Activated T-cell treated with anti-CD3 and anti-CD28 coated beads, Interleukin-2, amount 50 U/mL, for 72 hours (primary cell): Measurements from ENCODE around the gene PTH2R. TPM values are rescaled to one million over a fixed set of nuclear protein-coding genes. Genes with fewer than 3 reads are reported as not detected.
"Not testable (repeated sequence)": the region's sequence is repeated elsewhere in the genome, so short reads cannot be mapped to it uniquely, and the experiment has no call there.

Source experiments
- ATAC-seq, 2 donors: fragments of 150-1000 bp; cut with Tn5 transposase; replicated peaks in 1 of 2; 2 replicates each; pipeline ENCODE4 v1.10.0; 2021; ENCODE audit warnings: moderate library complexity in 2 of 2, mild to moderate bottlenecking in 1 of 2
- DNase-seq, 2 donors: peaks; one replicate each; pipeline ENCODE4 v3.0.0; 2021 to 2022; ENCODE audit warnings: mixed read lengths in 1 of 2
- H3K27ac Mint-ChIP-seq: one replicate; pipeline ENCODE4 v1.8.0; 2022; ENCODE audit warnings: mild to moderate bottlenecking, moderate library complexity, mixed read lengths
- H3K27me3 Mint-ChIP-seq: one replicate; pipeline ENCODE4 v1.8.0; 2022; ENCODE audit warnings: low read depth, mixed read lengths
- H3K36me3 Mint-ChIP-seq, 2 donors: one replicate each; pipeline ENCODE4 v1.8.0; 2022; ENCODE audit warnings: mixed read lengths in 2 of 2, mild to moderate bottlenecking in 1 of 2; ENCODE audit not compliant: insufficient read depth in 2 of 2
- H3K4me1 Mint-ChIP-seq: one replicate; pipeline ENCODE4 v1.8.0; 2022; ENCODE audit warnings: low read depth, mixed read lengths
- H3K4me3 Mint-ChIP-seq, 2 donors: one replicate each; pipeline ENCODE4 v1.8.0; 2022; ENCODE audit warnings: mild to moderate bottlenecking in 2 of 2, mixed read lengths in 2 of 2, moderate library complexity in 2 of 2
- H3K9me3 Mint-ChIP-seq, 2 donors: one replicate each; pipeline ENCODE4 v1.8.0; 2022; ENCODE audit warnings: mixed read lengths in 2 of 2
- total RNA-seq, 2 donors: library from RNA; stranded (reverse); gene quantifications; one replicate each; pipeline ENCODE4 v1.2.3, GENCODE V29; 2022

PTH2R gene
- total RNA-seq, 2 donors from 2014 or later, result 0.12 to 0.28 TPM

- Mint-ChIP-seq H3K4me1 (peaks cover 4% of the 10 kb centered on the region), H3K36me3 (no peaks in the 10 kb centered on the region), H3K27me3 (peaks cover 12% of the 10 kb centered on the region), H3K4me3 (no peak overlapping the region), H3K27ac (no peak overlapping the region), H3K9me3 (no peaks in the 10 kb centered on the region)
- ATAC-seq, result peak in 1 of 2 donors; percentile 36
- no peak for DNase-seq
These were observed 35.0 kb upstream of the PTH2R start for GRCh38 chr2:208371634-208371935.

- DNase-seq (peak; percentile 10 to 15), ATAC-seq (no peak)
- H3K4me1 Mint-ChIP-seq, result no peaks in the 10 kb centered on the region
- no peaks in the 10 kb centered on the region for H3K36me3 Mint-ChIP-seq
- H3K27me3 Mint-ChIP-seq, result peaks cover under 1% of the 10 kb centered on the region
- no peak overlapping the region for H3K4me3 Mint-ChIP-seq
- no peaks in the 10 kb centered on the region for H3K9me3 Mint-ChIP-seq
- no peak overlapping the region for H3K27ac Mint-ChIP-seq
These were observed 33.0 kb upstream of the PTH2R start for GRCh38 chr2:208373460-208374089.

DNA sequence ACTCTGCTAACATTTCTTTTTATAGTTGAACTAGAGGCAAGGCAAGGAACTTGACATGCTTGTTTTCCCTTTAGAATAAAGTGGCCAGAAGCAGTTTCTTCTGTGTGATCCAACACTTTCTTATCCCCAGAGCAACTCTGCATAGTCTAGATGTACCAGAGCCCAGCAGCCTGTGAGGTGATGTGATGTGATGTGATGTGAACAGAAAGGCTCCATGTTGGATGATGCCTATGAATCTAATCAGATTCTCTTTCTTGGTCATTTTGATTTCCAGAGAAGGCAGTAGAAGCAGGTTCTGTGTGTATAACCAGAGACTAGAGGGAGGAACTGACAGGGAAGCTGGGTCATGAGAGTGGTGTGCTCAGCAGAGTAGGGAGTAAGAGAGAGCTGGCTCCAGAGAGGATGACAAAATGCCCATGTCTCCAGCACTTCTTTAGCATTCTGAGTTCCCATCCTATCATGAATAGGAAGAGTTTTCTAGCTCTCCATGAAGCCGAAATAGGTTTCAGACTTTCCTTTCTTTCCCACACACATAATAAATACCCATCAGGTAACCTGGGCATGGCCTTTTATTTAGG lies 31.0 kb upstream of the PTH2R start:
- H3K4me3 Mint-ChIP-seq, result no peak overlapping the region
- ATAC-seq (no peak), DNase-seq (no peak)
- H3K4me1 Mint-ChIP-seq, result no peaks in the 10 kb centered on the region
- no peaks in the 10 kb centered on the region for H3K9me3 Mint-ChIP-seq
- H3K27me3 Mint-ChIP-seq, result no peaks in the 10 kb centered on the region
- no peak overlapping the region for H3K27ac Mint-ChIP-seq
- H3K36me3 Mint-ChIP-seq, result no peaks in the 10 kb centered on the region

DNA sequence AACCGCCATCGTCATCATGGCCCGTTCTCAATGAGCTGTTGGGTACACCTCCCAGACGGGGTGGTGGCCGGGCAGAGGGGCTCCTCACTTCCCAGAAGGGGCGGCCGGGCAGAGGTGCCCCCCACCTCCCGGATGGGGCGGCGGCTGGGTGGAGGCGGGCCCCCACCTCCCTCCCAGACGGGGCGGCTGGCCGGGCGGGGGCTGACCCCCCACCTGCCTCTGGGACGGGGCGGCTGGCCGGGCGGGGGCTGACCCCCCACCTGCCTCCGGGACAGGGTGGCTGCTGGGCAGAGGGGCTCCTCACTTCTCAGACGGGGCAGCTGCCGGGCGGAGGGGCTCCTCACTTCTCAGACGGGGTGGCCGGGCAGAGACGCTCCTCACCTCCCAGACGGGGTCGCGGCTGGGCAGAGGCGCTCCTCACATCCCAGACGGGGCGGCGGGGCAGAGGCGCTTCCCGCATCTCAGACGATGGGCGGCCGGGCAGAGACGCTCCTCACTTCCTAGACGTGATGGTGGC lies 29.2 kb upstream of the PTH2R start:
- not testable (repeated sequence) for H3K36me3 Mint-ChIP-seq, H3K9me3 Mint-ChIP-seq

GRCh38 chr2:208379192-208379591 lies 27.4 kb upstream of the PTH2R start:
- H3K27ac Mint-ChIP-seq, result no peak overlapping the region
- H3K9me3 Mint-ChIP-seq, result no peaks in the 10 kb centered on the region
- no peak overlapping the region for H3K4me3 Mint-ChIP-seq
- peaks cover 26% of the 10 kb centered on the region for H3K27me3 Mint-ChIP-seq
- H3K36me3 Mint-ChIP-seq, result no peaks in the 10 kb centered on the region
- DNase-seq, result no peak
- ATAC-seq, result no peak
- no peaks in the 10 kb centered on the region for H3K4me1 Mint-ChIP-seq

More for the DNA sequence above, 29.2 kb upstream of the PTH2R start:
- not testable (repeated sequence) for H3K27ac Mint-ChIP-seq, DNase-seq, H3K4me3 Mint-ChIP-seq, H3K4me1 Mint-ChIP-seq, ATAC-seq
- peaks cover 10% of the 10 kb centered on the region for H3K27me3 Mint-ChIP-seq

DNA sequence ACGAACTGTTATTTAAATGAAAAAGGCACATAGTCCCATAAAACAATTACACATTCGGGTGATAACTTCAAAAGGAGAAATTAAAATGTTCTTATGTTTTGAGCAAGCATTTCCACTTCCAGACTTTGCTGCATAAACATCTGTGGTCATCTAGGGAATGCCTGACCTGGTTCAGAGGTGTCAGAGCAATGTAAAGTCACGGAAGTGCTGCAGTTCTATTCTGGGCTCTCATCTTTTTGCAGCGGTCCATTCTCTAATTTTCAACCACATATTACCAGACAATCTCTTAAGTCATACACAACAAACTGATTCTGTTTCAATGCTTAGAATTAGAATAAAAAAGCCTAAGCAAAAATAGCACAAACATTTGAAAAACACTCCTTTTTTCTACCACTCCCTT lies 22.0 kb upstream of the PTH2R start:
- no peak overlapping the region for H3K4me3 Mint-ChIP-seq
- ATAC-seq (no peak), DNase-seq (no peak)
- no peaks in the 10 kb centered on the region for H3K9me3 Mint-ChIP-seq
- H3K36me3 Mint-ChIP-seq, result no peaks in the 10 kb centered on the region
- peaks cover 39% of the 10 kb centered on the region for H3K27me3 Mint-ChIP-seq
- no peak overlapping the region for H3K27ac Mint-ChIP-seq
- no peaks in the 10 kb centered on the region for H3K4me1 Mint-ChIP-seq

DNA sequence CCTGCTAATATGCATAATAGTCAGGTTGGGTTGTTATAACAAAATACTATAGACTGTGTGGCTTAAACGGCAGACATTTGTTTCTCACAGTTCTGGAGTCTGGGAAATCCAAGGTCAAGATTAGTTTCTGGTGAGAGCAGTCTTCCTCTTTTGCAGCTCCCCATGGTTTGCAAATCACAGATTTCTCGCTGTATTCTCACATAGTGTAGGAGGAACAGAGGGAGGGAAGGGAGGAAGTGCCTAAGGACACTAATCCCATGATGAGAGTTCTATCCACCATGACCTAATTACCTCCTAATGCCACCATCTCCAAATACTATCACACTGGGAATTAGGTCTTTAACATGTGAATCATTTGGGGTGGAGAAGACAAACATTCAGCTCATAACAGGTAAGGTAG lies 20.1 kb upstream of the PTH2R start:
- H3K9me3 Mint-ChIP-seq, result no peaks in the 10 kb centered on the region
- ATAC-seq, result no peak

DNA sequence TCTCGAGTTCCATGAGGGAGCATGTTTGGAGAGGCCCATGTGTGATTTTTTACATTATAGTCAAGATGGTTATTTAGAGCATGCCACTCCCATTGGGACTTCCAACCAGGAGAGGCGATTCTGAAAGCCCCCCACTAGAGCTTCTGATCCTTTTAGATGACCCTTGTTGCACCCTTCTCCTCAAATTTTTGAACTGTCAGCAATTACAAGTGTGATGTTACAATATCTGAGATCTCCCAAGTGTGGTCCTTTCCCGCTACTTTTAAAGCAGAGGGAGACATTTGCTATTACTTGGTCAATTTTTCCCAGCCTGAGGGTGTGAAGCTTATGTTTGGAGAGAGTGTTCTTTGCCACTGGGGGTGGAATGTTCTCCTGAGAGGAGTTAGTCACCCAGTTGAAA lies 16.7 kb upstream of the PTH2R start:
- DNase-seq (no peak), ATAC-seq (no peak)
- Mint-ChIP-seq H3K27me3 (peaks cover 12% of the 10 kb centered on the region), H3K4me3 (no peak overlapping the region), H3K36me3 (peaks cover 3 to 4% of the 10 kb centered on the region in 2 donors), H3K4me1 (no peaks in the 10 kb centered on the region), H3K9me3 (peaks cover 5 to 7% of the 10 kb centered on the region in 2 donors), H3K27ac (no peak overlapping the region)

More for the DNA sequence above, 20.1 kb upstream of the PTH2R start:
- Mint-ChIP-seq H3K36me3 (no peaks in the 10 kb centered on the region), H3K4me3 (no peak overlapping the region), H3K27me3 (peaks cover 37% of the 10 kb centered on the region), H3K27ac (no peak overlapping the region), H3K4me1 (no peaks in the 10 kb centered on the region)
- DNase-seq, result no peak

DNA sequence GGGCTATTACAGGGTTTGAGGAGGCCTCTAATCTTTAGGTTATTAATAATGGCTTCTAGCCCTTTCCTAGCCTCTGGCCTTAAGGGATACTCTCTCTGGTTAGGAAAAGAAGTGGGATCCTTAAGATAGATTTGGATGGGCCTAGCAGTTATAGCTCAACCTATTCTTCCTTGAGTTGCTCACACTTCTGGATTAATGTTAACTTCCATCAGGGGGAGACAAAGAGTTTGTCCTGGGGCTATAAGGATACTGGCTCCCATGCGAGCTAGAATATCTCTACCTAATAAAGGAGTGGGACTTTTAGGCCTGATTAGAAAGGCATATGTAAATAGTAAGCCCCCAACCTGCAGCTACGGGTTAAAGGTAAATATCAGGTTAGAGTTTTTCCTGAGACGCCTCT lies 14.3 kb upstream of the PTH2R start:
- Mint-ChIP-seq H3K4me3 (no peak overlapping the region), H3K27ac (no peak overlapping the region), H3K36me3 (peaks cover 7 to 8% of the 10 kb centered on the region in 2 donors), H3K4me1 (no peaks in the 10 kb centered on the region), H3K9me3 (peaks cover 5 to 7% of the 10 kb centered on the region in 2 donors), H3K27me3 (peaks cover 7% of the 10 kb centered on the region)
- no peak for DNase-seq
- ATAC-seq, result no peak

GRCh38 chr2:208396796-208397195 lies 9.8 kb upstream of the PTH2R start:
- DNase-seq, H3K27ac Mint-ChIP-seq, H3K4me1 Mint-ChIP-seq, H3K4me3 Mint-ChIP-seq, ATAC-seq, H3K9me3 Mint-ChIP-seq, H3K36me3 Mint-ChIP-seq: not testable (repeated sequence)
- peaks cover 21% of the 10 kb centered on the region for H3K27me3 Mint-ChIP-seq

DNA sequence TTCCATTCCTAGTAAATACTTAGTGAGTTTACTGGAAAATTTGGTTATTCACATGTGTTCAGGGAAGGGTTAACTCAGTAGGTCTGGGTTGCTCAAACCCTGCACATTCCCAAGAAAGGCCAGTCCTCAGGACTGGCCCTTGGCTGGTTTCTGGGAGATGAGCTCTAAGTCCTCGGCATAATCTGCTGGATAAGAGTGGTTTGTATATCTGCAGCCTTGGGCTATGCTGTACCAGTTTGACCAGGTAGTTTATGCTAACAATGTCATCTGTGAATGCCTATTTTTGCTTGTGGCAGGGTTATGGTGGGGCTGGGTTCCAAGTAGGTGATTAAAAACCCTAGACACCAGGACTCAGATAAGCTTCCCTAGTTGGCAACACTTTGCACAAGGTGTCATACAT lies 7.4 kb upstream of the PTH2R start:
- peaks cover 0 to 2% of the 10 kb centered on the region in 2 donors for H3K9me3 Mint-ChIP-seq
- peaks cover 4 to 5% of the 10 kb centered on the region in 2 donors for H3K36me3 Mint-ChIP-seq
- H3K27ac Mint-ChIP-seq, result no peak overlapping the region
- ATAC-seq (no peak), DNase-seq (no peak)
- H3K4me3 Mint-ChIP-seq, result no peak overlapping the region
- peaks cover 37% of the 10 kb centered on the region for H3K27me3 Mint-ChIP-seq
- H3K4me1 Mint-ChIP-seq, result no peaks in the 10 kb centered on the region

GRCh38 chr2:208407667-208408066 lies 1.1 kb downstream of the PTH2R start:
- DNase-seq, result peak; percentile 8 to 27

GRCh38 chr2:208413931-208414330 lies 7.3 kb downstream of the PTH2R start:
- H3K9me3 Mint-ChIP-seq, result no peaks in the 10 kb centered on the region
- no peaks in the 10 kb centered on the region for H3K36me3 Mint-ChIP-seq
- ATAC-seq (no peak), DNase-seq (no peak)
- no peak overlapping the region for H3K27ac Mint-ChIP-seq
- H3K4me3 Mint-ChIP-seq, result no peak overlapping the region
- H3K27me3 Mint-ChIP-seq, result peaks cover 16% of the 10 kb centered on the region
- H3K4me1 Mint-ChIP-seq, result peaks cover 9% of the 10 kb centered on the region

More at GRCh38 chr2:208407667-208408066, 1.1 kb downstream of the PTH2R start:
- peak; percentile 57 to 67 for ATAC-seq
- peak overlapping the region in 1 of 2 donors; percentile 21 for H3K4me3 Mint-ChIP-seq
- peaks cover 56% of the 10 kb centered on the region for H3K27me3 Mint-ChIP-seq
- no peaks in the 10 kb centered on the region for H3K9me3 Mint-ChIP-seq
- H3K36me3 Mint-ChIP-seq, result no peaks in the 10 kb centered on the region
- no peak overlapping the region for H3K27ac Mint-ChIP-seq
- H3K4me1 Mint-ChIP-seq, result peaks cover 4% of the 10 kb centered on the region

DNA sequence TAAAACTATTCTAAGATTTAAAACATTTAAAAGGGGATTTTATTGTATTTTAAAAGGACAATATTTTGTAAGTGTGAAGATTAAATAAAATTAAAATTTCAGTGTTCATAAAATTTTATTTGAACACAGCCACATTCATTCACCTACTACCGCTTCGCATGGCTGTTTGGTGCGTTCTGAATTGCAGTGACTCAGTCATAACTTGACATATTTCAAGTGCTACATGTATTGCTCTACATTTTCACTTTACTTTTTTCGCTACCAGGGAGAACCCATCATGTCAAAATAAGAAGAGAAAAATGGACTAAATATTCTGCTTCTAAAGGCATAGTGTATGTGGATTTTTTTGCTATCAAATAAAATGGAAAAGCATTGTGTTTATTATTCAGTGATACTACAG lies 8.7 kb downstream of the PTH2R start:
- H3K27me3 Mint-ChIP-seq, result peaks cover 5% of the 10 kb centered on the region
- no peak overlapping the region for H3K27ac Mint-ChIP-seq
- H3K36me3 Mint-ChIP-seq, result no peaks in the 10 kb centered on the region
- peaks cover 9% of the 10 kb centered on the region for H3K4me1 Mint-ChIP-seq
- ATAC-seq, result peak in 1 of 2 donors; percentile 75
- DNase-seq, result peak in 1 of 2 donors; percentile 6
- H3K4me3 Mint-ChIP-seq, result peak overlapping the region in 1 of 2 donors; percentile 55
- no peaks in the 10 kb centered on the region for H3K9me3 Mint-ChIP-seq
